Heart left ventricle (tissue), 16 donors: Measurements from ENCODE around the gene SFMBT2. TPM values are rescaled to one million over a fixed set of nuclear protein-coding genes. Genes with fewer than 3 reads are reported as not detected.
A peak's percentile ranks its signal among the peaks of the same experiment; 100 is the strongest.

ENCODE experiments used
- ATAC-seq, 4 donors: fragments of 200-7000 bp; cut with Tn5 transposase; one replicate each; pipeline ENCODE4 v1.9.1; 2020 to 2022; ENCODE audit warnings: moderate library complexity in 4 of 4, mild to moderate bottlenecking in 3 of 4, moderate number of reproducible peaks in 1 of 4
- DNase-seq, 5 donors: peaks; one replicate each; pipeline ENCODE4 v3.0.0-alpha.2; 2020
- H3K27ac ChIP-seq, 12 donors: fragments of 200-600 bp; sonication (generic) in 4 of 12; one replicate each; pipeline versions ENCODE4 v1.5.0 to v1.8.0; 2016 to 2022; ENCODE audit warnings: mild to moderate bottlenecking in 2 of 12
- H3K27me3 ChIP-seq, 9 donors: fragments of 200-600 bp; sonication (generic) in 2 of 9; one replicate each; pipeline versions ENCODE4 v1.5.1 to v1.8.0; 2016 to 2022; ENCODE audit warnings: mild to moderate bottlenecking in 3 of 9
- H3K36me3 ChIP-seq, 9 donors: fragments of 200-600 bp; sonication (generic) in 2 of 9; one replicate each; pipeline versions ENCODE4 v1.5.0 to v1.8.0; 2018 to 2022; ENCODE audit warnings: mild to moderate bottlenecking in 2 of 9
- H3K4me1 ChIP-seq, 12 donors: fragments of 200-600 bp; sonication (generic) in 4 of 12; one replicate each; pipeline versions ENCODE4 v1.5.0 to v1.8.0; 2016 to 2022; ENCODE audit warnings: mild to moderate bottlenecking in 3 of 12
- H3K4me3 ChIP-seq, 12 donors: fragments of 200-600 bp; sonication (generic) in 4 of 12; one replicate each; pipeline versions ENCODE4 v1.5.0 to v1.8.0; 2017 to 2022; ENCODE audit warnings: mild to moderate bottlenecking in 9 of 12, moderate library complexity in 4 of 12
- H3K9me3 ChIP-seq, 12 donors: fragments of 200-600 bp; sonication (generic) in 4 of 12; one replicate each; pipeline versions ENCODE4 v1.5.0 to v1.8.0; 2016 to 2022; ENCODE audit warnings: mild to moderate bottlenecking in 1 of 12
- POLR2A ChIP-seq, 2 donors: fragments of 450-650 bp; IDR thresholded peaks; one replicate each; pipeline ENCODE4 v1.6.1; 2017; ENCODE audit warnings: antibody characterized with exemption in 2 of 2, mild to moderate bottlenecking in 2 of 2, moderate library complexity in 2 of 2
- WGBS, 4 donors: extraction: QIAGEN DNeasy Blood & Tissue Kit in 2 of 4; methylation state at CpG; one replicate each; pipeline versions ENCODE4 v1.1.5 to v1.1.7; 2013 to 2018; 5-methylcytosine and 5-hydroxymethylcytosine counted together
- intact Hi-C, 10 donors: fragments of 100-400 bp; cut with DNase I; formaldehyde crosslinking; loops; one replicate each; pipeline versions ENCODE4 v1.11.1 to v1.14.2; 2022
- polyA plus RNA-seq, 2 donors: library from polyadenylated mRNA; stranded (reverse); fragments of 200-250 nt; gene quantifications; one replicate each; pipeline ENCODE4 v1.2.3, GENCODE V29; 2013
- total RNA-seq, 9 donors: library from RNA; depleted of rRNA in 2 of 9; stranded (reverse); fragments of >200 nt in 2 of 9; fragmentation: NEBNext Ultra II Directional in 3 of 9; extraction: Animal tissue kit (Norgen Biotek cat#: 25700) in 3 of 9; gene quantifications; one replicate each; pipeline versions ENCODE4 v1.1.0 to v1.2.4, GENCODE V29; 2016 to 2023
- TF ChIP-seq, protein P1 (sequence below), 12 donors: fragments of 200-600 bp; sonication (generic) in 4 of 12; IDR thresholded peaks; one replicate each; pipeline versions ENCODE4 v1.5.0 to v1.8.0; 2018 to 2022; ENCODE audit warnings: antibody characterized with exemption in 12 of 12, mild to moderate bottlenecking in 5 of 12
- donor health status: ischemic (EF 13 %, LVEDD 7.1; RV severe dilation, severe dysfunction).
- donor health status: healthy with polysubstance abuse.
- donor health status: DM: no; HTN: yes; CAD: no.
- donor health status: DM: no; HTN: no; CAD: no.
- donor health status: ischemic (EF 25% LVEDD 6.9; RV normal size, moderate dysfunction).
- donor health status: ischemic (EF 25% LVEDD 5.7; RV mildly dilated, moderate dysfunction).
- donor health status: healthy.
- donor health status: DM: yes; HTN: yes; CAD: no.
- donor health status: ischemic (EF 35%, LVEDD 5.7; RV mildly dilated, moderate dysfunction).
- donor health status: nonischemic (EF 11% LVEDD 7.7; RV severe dilation, severe dysfunction).
- donor health status: DM: yes; HTN: yes; CAD: no.
- donor health status: PGD.
- donor health status: ischemic (EF 29% LVEDD 5.4; RV normal size, mild dysfunction).
- donor health status: nonischemic (EF 23%, LVEDD 6.1; RV moderate dilation, normal function).

The SFMBT2 gene
- total and polyA plus RNA-seq, 11 donors: 2.6 to 25.8 (median 9.6) TPM

DNA sequence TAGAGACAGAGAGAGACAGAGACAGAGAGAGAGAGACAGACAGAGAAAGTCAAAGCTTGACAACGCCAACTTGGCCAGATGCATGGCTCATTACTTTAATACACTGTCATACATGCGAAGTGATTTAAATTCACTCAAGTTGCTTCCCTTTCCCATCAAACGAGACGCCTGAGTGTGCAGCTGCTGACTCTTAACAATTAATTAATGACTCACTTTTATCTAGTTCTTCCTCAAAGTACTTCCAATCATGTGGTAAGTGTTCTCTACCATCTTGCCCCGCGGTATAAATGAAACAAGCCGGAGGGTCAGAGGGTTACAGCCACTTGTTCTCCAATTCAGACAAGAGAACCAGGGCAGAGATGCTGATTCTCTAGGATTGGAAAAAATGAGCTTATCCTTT is 90.8 kb downstream of the SFMBT2 start:
- Histone ChIP-seq H3K27ac (no peak overlapping the region), H3K9me3 (no peaks in the 10 kb centered on the region), H3K36me3 (no peaks in the 10 kb centered on the region), H3K4me3 (no peak overlapping the region), H3K27me3 (no peaks in the 10 kb centered on the region), H3K4me1 (peaks cover 2 to 33% (median 19%) of the 10 kb centered on the region in 12 donors)
- ATAC-seq (peak in 2 of 4 donors; percentile 30 to 36), DNase-seq (no peak)
- TF ChIP-seq POLR2A (IDR thresholded peaks at IDR 0.05): no peak
- TF ChIP-seq, protein P1, sequence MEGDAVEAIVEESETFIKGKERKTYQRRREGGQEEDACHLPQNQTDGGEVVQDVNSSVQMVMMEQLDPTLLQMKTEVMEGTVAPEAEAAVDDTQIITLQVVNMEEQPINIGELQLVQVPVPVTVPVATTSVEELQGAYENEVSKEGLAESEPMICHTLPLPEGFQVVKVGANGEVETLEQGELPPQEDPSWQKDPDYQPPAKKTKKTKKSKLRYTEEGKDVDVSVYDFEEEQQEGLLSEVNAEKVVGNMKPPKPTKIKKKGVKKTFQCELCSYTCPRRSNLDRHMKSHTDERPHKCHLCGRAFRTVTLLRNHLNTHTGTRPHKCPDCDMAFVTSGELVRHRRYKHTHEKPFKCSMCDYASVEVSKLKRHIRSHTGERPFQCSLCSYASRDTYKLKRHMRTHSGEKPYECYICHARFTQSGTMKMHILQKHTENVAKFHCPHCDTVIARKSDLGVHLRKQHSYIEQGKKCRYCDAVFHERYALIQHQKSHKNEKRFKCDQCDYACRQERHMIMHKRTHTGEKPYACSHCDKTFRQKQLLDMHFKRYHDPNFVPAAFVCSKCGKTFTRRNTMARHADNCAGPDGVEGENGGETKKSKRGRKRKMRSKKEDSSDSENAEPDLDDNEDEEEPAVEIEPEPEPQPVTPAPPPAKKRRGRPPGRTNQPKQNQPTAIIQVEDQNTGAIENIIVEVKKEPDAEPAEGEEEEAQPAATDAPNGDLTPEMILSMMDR (IDR thresholded peaks at IDR 0.05): no peak
- WGBS, 4 donors: 84 to 89% (median 87%) methylated on average over 7 of the region's 7 CpGs
- intact Hi-C loops: no loop called here

DNA sequence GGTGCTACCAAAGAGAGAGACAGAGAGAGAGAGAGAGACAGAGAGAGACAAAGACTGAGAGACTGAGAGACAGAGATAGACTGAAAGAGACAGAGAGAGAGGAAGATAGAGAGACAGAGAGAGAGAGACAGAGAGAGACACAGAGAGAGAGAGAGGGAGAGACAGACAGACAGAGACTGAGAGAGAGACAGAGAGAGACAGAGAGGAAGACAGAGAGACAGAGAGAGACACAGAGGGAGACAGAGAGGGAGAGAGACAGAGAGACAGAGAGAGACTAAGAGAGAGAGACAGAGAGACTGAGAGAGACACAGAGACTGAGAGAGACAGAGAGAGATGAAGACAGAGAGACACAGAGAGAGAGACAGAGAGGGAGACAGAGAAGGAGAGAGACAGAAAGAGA is 91.2 kb downstream of the SFMBT2 start:
- no peak for DNase-seq
- intact Hi-C loops: no loop called here
- Histone ChIP-seq H3K4me1 (peaks cover 2 to 34% (median 19%) of the 10 kb centered on the region in 12 donors), H3K27me3 (no peaks in the 10 kb centered on the region), H3K4me3 (no peak overlapping the region), H3K36me3 (no peaks in the 10 kb centered on the region), H3K27ac (no peak overlapping the region), H3K9me3 (no peaks in the 10 kb centered on the region)
- TF ChIP-seq POLR2A (IDR thresholded peaks at IDR 0.05): no peak
- TF ChIP-seq, protein P1 (IDR thresholded peaks at IDR 0.05): no peak
- ATAC-seq: no peak

DNA sequence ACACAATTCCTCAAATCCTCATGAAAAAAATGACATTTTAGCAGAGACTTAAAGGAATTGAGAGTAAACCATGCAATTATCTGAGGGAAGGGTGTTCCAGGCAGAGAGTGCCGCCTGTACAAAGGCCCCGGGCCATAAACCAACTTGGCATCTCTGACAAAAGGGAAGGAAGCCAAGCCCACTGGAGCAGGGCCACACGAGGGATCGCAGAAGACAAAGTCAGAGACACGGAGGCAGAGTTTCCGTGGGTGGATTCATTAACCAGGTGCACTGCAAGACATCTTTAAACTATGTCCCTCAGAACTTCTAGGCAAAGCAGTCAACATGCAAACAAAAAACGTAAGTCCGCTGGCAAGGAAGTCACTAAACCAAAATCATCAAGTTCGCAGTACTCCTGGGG is 92.0 kb downstream of the SFMBT2 start:
- intact Hi-C loops: no loop called here
- peak in 1 of 5 donors; percentile 39 for DNase-seq
- Histone ChIP-seq H3K27me3 (no peaks in the 10 kb centered on the region), H3K36me3 (no peaks in the 10 kb centered on the region), H3K4me3 (no peak overlapping the region), H3K4me1 (peaks cover 2 to 41% (median 19%) of the 10 kb centered on the region in 12 donors), H3K27ac (peak overlapping the region in 1 of 12 donors; percentile 7), H3K9me3 (no peaks in the 10 kb centered on the region)
- TF ChIP-seq, protein P1 (IDR thresholded peaks at IDR 0.05): no peak
- no peak for TF ChIP-seq POLR2A (IDR thresholded peaks at IDR 0.05)
- 22 to 32% (median 27%) methylated on average over 9 of the region's 9 CpGs for WGBS, 4 donors
- ATAC-seq: peak in 3 of 4 donors; percentile 46 to 73 (median 59)

DNA sequence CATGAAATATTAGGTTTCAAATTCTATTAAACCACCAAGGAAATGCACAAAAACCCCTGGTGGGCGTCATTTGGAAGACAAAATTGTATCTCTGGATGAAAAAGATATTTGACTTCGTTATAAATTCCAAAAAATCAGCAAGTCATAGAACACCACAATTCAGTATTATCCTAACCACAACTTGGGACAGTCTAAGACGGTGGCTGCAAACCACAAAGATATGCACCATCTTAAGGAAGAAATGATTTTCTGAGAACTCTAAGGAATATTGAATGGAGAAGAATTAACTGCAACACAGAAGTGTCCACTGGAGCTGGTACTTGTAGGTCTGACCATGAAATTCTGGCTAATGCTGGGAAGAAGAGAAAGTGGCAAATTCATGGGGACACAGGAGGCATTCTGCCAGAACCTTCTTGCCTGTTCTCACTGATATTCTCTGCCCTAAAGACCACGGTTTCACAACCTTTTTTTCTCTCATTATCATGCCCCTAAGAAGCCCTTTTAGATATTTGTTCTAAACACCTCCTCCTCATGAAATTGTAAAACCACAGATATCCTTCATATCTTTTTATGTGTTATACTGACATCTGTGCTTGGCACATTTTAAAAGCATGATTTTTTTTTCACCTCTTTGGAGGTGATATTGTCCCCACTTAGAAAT is 92.9 kb downstream of the SFMBT2 start:
- DNase-seq: no peak
- Histone ChIP-seq H3K36me3 (no peaks in the 10 kb centered on the region), H3K9me3 (no peaks in the 10 kb centered on the region), H3K4me3 (no peak overlapping the region), H3K4me1 (peaks cover 2 to 41% (median 19%) of the 10 kb centered on the region in 12 donors), H3K27me3 (no peaks in the 10 kb centered on the region), H3K27ac (no peak overlapping the region)
- TF ChIP-seq POLR2A (IDR thresholded peaks at IDR 0.05): no peak
- TF ChIP-seq, protein P1 (IDR thresholded peaks at IDR 0.05): no peak
- 75 to 78% (median 77%) methylated on average over 4 of the region's 4 CpGs for WGBS, 4 donors
- no peak for ATAC-seq
- intact Hi-C loops: no loop called here
